ENCODE data around the gene SCUBE2.
"Not testable (repeated sequence)": the region's sequence is repeated elsewhere in the genome, so short reads cannot be mapped to it uniquely, and the experiment has no call there.

SCUBE2 gene

DNA sequence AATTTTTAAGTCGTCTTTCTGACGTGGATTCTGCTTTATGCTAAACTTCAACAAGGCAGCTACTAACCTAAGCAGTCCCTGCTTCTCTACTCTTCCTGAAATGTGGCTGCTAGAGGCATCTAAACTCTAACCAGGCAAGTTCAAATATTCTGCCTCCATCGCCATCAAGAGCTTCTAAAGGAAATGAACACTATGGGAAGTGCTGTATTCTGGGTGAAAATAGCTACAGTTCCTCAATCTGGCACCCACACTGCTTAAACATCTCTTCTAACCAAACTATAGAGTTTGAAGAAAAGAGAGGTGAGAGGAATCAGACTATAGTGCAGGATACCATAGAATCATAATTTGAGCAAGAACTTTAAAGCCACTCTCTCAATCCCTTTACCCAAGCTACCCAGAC is 93.9 kb downstream of the SCUBE2 start:
- peaks cover 5% of the 10 kb centered on the region for H3K4me1 ChIP-seq (ENCODE audit: insufficient read depth, low read length)
- no peak overlapping the region for H2AFZ ChIP-seq (ENCODE audit: low read depth, low read length)
- no peak overlapping the region for H3K4me3 ChIP-seq (ENCODE audit: low read length)
- H3K9me3 ChIP-seq (ENCODE audit: low read length) = no peaks in the 10 kb centered on the region
- H3K27me3 ChIP-seq (ENCODE audit: insufficient read depth, low read length) = peaks cover 19% of the 10 kb centered on the region
- no peaks in the 10 kb centered on the region for H3K36me3 ChIP-seq (ENCODE audit: insufficient read depth, low read length)

DNA sequence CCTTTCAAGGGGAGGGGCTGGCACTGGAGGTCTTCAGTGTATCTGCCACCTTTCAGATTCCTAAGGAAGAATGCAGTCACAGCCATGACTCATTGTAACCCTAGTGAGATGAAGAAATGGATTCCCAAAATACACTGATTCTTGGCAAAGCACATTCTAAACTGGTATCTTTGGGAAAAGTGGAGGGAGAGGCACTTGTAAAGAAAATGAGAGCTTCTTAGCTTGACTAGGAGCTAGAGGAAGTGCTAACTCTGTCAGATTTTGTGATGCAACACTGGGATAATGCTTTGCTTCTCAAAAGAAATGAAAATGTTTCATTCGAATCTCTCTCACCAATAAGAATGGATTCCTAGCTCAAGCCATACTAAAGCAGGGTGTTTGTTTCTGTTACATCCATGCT is 101.9 kb downstream of the SCUBE2 start:
- Histone ChIP-seq H2AFZ (ENCODE audit: low read depth, low read length) (no peak overlapping the region), H3K27me3 (ENCODE audit: insufficient read depth, low read length) (no peaks in the 10 kb centered on the region), H3K4me1 (ENCODE audit: insufficient read depth, low read length) (peaks cover 2% of the 10 kb centered on the region), H3K9me3 (ENCODE audit: low read length) (no peaks in the 10 kb centered on the region), H3K36me3 (ENCODE audit: insufficient read depth, low read length) (no peaks in the 10 kb centered on the region), H3K4me3 (ENCODE audit: low read length) (no peak overlapping the region)

DNA sequence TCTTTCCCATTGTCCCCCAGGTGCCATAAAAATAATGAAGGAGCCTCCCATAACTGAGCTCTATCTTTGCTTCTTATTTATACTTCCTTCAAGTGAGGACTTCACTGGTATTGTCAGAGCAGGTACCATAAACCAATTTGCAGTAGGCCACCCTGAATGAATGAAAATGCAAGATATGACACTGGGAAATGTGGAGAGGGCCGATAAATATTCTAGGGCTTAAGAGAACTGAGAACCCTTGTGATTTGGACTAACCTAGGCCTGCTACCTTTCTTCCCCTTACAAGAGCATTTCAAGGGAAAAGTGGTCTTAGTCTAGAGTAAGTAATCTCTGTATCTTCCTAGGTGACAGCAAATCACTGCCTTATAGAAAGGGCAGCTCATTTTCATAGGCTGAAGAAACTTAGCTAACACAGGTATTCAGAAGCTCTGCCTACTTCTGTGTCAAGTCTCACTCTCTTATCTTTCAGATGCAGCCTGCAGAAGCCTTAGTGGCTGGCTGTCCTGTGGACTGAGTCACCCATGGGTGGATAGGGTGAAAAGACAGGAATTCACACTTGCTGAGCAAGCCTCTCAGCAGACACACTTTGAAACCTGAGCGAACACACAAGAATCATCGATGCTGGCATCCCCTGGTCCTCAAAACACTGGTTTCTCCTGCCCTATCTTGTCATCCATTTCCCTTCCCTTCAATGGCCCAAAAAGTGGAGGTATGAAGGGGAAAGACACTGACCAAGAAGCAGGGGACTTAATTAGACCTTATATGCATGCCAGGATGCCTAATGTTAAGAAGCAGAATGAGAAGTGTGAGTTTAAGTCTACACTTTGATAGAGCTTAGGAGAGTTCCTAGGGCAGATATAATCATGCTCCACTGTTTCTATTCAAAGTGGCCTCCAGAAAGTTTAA is 102.8 kb downstream of the SCUBE2 start:
- Histone ChIP-seq H3K9me3 (ENCODE audit: low read length) (no peaks in the 10 kb centered on the region), H3K4me3 (ENCODE audit: low read length) (no peak overlapping the region), H3K36me3 (ENCODE audit: insufficient read depth, low read length) (no peaks in the 10 kb centered on the region), H3K4me1 (ENCODE audit: insufficient read depth, low read length) (no peaks in the 10 kb centered on the region), H3K27me3 (ENCODE audit: insufficient read depth, low read length) (no peaks in the 10 kb centered on the region), H2AFZ (ENCODE audit: low read depth, low read length) (no peak overlapping the region)

DNA sequence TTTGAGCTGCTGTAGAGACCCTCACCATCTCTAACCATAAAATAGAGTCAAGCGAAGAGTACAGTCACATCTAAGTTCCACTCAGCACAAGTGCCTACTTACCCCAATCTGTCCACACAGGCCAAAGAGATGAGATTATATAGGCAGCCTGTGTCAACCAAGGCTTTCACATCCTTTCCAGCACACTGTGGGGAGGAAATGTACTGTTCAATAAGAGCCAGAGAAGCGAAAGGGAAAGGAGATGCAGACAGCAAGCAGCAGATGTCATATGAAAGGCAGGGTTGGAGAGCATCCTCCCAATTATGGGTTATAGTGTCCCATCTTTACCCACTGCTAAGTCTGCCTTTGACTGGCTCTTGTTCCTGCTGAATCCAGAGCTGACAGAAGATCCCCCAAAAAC is 104.0 kb downstream of the SCUBE2 start:
- H3K27me3 ChIP-seq (ENCODE audit: insufficient read depth, low read length) = no peaks in the 10 kb centered on the region
- H3K36me3 ChIP-seq (ENCODE audit: insufficient read depth, low read length) = no peaks in the 10 kb centered on the region
- H3K4me3 ChIP-seq (ENCODE audit: low read length) = no peak overlapping the region
- peaks cover 4% of the 10 kb centered on the region for H3K4me1 ChIP-seq (ENCODE audit: insufficient read depth, low read length)
- no peaks in the 10 kb centered on the region for H3K9me3 ChIP-seq (ENCODE audit: low read length)
- no peak overlapping the region for H2AFZ ChIP-seq (ENCODE audit: low read depth, low read length)

DNA sequence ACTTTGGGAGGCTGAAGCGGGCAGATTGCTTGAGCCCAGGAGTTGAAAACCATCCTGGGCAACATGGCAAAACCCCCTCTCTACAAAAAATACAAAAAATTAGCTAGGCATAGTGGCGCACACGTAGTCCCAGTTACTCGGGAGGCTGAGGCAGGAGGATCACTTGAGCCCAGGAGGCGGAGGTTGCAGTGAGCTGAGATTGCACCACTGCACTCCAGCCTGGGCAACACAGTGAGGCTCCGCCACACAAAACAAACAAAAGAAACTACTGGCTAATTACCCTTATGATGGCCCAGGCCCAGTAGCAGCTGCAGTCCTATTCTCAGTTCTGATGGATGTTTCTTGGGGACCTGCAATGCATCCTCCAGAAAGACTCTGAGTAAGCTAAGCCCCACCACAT is 104.6 kb downstream of the SCUBE2 start:
- not testable (repeated sequence) for H3K36me3 ChIP-seq (ENCODE audit: insufficient read depth, low read length); H3K9me3 ChIP-seq (ENCODE audit: low read length); H2AFZ ChIP-seq (ENCODE audit: low read depth, low read length); H3K4me1 ChIP-seq (ENCODE audit: insufficient read depth, low read length); H3K27me3 ChIP-seq (ENCODE audit: insufficient read depth, low read length); H3K4me3 ChIP-seq (ENCODE audit: low read length)

DNA sequence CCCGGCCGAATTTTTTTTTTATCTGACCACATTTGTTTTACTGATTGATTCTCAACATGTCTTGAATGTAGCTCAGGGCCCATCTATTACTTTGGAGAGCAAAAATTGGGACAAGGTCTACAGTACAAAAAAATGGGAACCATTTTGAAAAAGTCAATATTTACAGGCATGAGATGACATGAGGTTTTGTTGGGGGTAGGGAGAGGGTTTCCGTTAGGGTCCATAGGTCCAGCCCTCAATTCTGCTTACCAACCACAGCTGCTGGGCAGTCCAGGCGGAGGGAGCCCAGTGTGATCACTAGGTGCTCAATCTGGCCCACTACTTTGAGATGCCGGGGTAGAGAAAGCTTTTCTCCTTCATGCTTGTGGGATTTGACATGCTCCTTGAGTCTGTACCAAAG is 105.9 kb downstream of the SCUBE2 start:
- no peak overlapping the region for H2AFZ ChIP-seq (ENCODE audit: low read depth, low read length)
- no peaks in the 10 kb centered on the region for H3K36me3 ChIP-seq (ENCODE audit: insufficient read depth, low read length)
- peaks cover 5% of the 10 kb centered on the region for H3K4me1 ChIP-seq (ENCODE audit: insufficient read depth, low read length)
- no peaks in the 10 kb centered on the region for H3K9me3 ChIP-seq (ENCODE audit: low read length)
- no peaks in the 10 kb centered on the region for H3K27me3 ChIP-seq (ENCODE audit: insufficient read depth, low read length)
- H3K4me3 ChIP-seq (ENCODE audit: low read length) = no peak overlapping the region

DNA sequence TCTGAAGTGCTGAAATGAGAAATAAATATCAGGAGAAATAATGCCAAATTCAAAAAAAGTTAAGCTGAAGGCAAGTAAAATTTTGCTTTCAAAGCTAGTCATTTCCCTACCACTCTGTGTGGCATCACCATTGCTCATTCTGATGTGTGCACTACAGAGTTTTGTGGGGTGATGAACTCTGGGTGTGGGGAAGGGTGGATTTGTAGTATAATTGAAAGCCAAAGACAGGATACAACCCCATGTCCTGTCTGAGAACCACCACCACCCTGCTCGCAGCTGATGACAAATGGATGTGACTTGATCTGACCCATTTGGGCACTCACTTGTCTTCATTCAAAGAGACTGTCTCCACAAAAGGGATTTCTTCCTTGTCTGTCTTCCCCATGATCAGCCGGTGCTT is 107.8 kb downstream of the SCUBE2 start:
- Histone ChIP-seq H3K9me3 (ENCODE audit: low read length) (no peaks in the 10 kb centered on the region), H3K27me3 (ENCODE audit: insufficient read depth, low read length) (no peaks in the 10 kb centered on the region), H3K36me3 (ENCODE audit: insufficient read depth, low read length) (no peaks in the 10 kb centered on the region), H3K4me1 (ENCODE audit: insufficient read depth, low read length) (peaks cover 5% of the 10 kb centered on the region), H2AFZ (ENCODE audit: low read depth, low read length) (no peak overlapping the region), H3K4me3 (ENCODE audit: low read length) (no peak overlapping the region)

DNA sequence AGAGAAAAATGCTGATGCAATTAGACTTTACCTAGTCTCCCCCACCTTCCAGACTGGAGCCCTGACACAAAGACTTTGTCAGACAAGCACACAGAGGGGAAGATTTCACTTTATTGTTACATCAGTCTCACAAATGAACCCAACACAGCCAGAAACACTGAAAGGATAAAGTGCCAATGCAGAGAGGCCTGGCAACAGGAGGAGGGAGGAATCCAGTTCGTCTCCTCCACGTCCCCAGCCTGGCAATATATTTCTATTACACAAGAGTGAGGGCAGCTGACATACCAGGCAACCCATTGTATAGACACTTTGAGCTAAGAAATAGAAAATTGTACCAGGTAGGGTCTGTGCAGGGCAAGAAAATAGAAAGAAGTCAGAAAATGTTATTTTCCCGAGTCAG is 110.9 kb downstream of the SCUBE2 start:
- Histone ChIP-seq H3K9me3 (ENCODE audit: low read length) (no peaks in the 10 kb centered on the region), H3K27me3 (ENCODE audit: insufficient read depth, low read length) (no peaks in the 10 kb centered on the region), H3K4me1 (ENCODE audit: insufficient read depth, low read length) (peaks cover 5% of the 10 kb centered on the region), H3K36me3 (ENCODE audit: insufficient read depth, low read length) (no peaks in the 10 kb centered on the region), H2AFZ (ENCODE audit: low read depth, low read length) (no peak overlapping the region), H3K4me3 (ENCODE audit: low read length) (no peak overlapping the region)

DNA sequence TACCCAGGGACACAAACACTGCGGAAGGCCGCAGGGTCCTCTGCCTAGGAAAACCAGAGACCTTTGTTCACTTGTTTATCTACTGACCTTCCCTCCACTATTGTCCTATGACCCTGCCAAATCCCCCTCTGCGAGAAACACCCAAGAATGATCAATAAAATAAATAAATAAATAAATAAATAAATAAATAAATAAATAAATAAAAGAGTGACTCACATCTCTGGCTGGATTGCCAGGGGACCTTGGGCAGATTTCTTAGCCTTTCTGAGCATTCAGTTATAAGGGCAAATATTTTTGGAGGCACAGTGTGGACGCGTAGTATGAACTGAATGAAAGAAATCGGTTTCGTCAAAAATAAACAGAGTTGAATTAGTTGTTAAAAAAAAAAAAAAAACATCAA is 112.0 kb downstream of the SCUBE2 start:
- H2AFZ ChIP-seq (ENCODE audit: low read depth, low read length); H3K4me1 ChIP-seq (ENCODE audit: insufficient read depth, low read length); H3K9me3 ChIP-seq (ENCODE audit: low read length); H3K27me3 ChIP-seq (ENCODE audit: insufficient read depth, low read length); H3K36me3 ChIP-seq (ENCODE audit: insufficient read depth, low read length); H3K4me3 ChIP-seq (ENCODE audit: low read length): not testable (repeated sequence)

DNA sequence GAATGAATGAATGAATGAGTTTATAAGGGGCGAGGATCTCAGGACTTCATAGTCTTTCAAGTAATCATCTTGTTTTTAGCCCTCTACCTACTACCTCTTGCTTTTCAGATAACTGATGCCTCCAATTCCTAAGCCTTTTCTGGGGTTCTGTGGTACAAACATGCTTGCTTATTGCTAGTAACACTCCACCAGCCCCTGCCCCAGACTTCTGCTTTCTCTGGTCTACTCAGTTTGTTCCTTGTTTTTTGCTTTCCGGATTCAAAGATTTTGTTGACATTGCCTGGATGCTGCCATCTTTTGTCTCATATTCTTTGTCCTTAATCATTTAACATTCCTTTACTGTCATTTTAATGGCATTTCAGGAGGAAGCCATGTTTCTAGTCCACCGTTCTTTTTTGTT is 118.3 kb downstream of the SCUBE2 start:
- H3K36me3 ChIP-seq (ENCODE audit: insufficient read depth, low read length) = no peaks in the 10 kb centered on the region
- H2AFZ ChIP-seq (ENCODE audit: low read depth, low read length) = no peak overlapping the region
- no peaks in the 10 kb centered on the region for H3K4me1 ChIP-seq (ENCODE audit: insufficient read depth, low read length)
- H3K27me3 ChIP-seq (ENCODE audit: insufficient read depth, low read length) = no peaks in the 10 kb centered on the region
- H3K4me3 ChIP-seq (ENCODE audit: low read length) = no peak overlapping the region
- no peaks in the 10 kb centered on the region for H3K9me3 ChIP-seq (ENCODE audit: low read length)

DNA sequence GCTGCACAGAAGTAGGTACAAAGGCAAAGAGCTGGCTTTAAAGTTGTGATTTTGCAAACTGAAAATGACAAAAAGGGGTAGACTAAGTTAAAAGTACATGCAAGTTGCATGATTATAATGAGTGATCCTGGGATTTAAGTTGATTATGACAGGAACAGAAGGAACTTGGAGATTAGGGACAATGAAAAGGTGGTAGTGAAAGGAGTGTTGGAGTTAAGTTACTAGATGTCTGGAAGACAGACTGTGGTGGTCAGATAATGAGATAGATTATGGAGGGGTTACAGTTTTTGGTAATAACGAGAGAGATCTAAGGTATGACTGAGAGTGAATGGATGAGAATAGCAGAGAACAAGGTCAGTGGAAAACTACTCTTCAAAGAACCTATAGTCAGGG is 119.5 kb downstream of the SCUBE2 start:
- H3K27me3 ChIP-seq (ENCODE audit: insufficient read depth, low read length) = no peaks in the 10 kb centered on the region

DNA sequence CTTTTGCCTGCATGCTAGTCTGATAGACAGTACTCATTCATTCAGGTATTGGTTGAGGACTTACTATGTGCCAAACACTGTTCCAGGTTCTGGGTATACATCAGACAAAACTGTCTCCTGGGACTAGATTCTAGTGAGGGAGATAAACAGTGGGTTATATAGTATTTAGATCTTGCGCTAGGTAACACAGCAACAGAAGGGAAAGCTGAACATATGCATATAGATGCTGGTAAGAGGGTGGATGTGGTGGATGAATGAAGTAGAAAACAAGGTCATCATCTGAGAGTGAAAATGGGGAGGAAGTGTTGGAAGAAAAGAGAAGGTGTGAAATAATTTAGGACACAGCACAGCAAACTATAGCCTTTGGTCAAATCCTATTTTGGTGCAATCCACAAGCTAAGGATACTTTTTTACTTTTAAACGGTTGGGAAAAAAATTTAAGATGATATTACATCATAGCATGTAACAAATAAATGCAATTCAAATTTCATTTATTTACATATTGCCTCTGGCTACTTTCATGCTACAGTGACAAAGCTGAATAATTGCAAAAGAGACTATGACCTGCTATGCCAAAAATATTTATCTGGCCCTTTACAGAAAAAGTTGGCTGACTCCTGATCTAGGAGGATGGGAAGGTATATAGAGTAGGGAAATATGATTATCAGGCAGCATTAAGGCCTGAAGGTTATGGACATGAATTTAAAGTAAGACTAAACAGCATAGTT is 120.0 kb downstream of the SCUBE2 start:
- Histone ChIP-seq H3K4me1 (ENCODE audit: insufficient read depth, low read length) (no peaks in the 10 kb centered on the region), H2AFZ (ENCODE audit: low read depth, low read length) (no peak overlapping the region), H3K9me3 (ENCODE audit: low read length) (no peaks in the 10 kb centered on the region), H3K4me3 (ENCODE audit: low read length) (no peak overlapping the region), H3K36me3 (ENCODE audit: insufficient read depth, low read length) (no peaks in the 10 kb centered on the region), H3K27me3 (ENCODE audit: insufficient read depth, low read length) (no peaks in the 10 kb centered on the region)

More for the DNA sequence above, 119.5 kb downstream of the SCUBE2 start:
- H3K9me3 ChIP-seq (ENCODE audit: low read length) = no peaks in the 10 kb centered on the region
- H3K36me3 ChIP-seq (ENCODE audit: insufficient read depth, low read length) = no peaks in the 10 kb centered on the region
- no peak overlapping the region for H3K4me3 ChIP-seq (ENCODE audit: low read length)
- no peaks in the 10 kb centered on the region for H3K4me1 ChIP-seq (ENCODE audit: insufficient read depth, low read length)
- H2AFZ ChIP-seq (ENCODE audit: low read depth, low read length) = no peak overlapping the region

Data from neuron (in vitro differentiated cells).